HG02938 (cell line): ENCODE results near the gene ACOX1.
"Not testable (repeated sequence)": the region's sequence is repeated elsewhere in the genome, so short reads cannot be mapped to it uniquely, and the experiment has no call there.

Experiments
- ATAC-seq: cut with Tn5 transposase; IDR thresholded peaks from one replicate; pipeline ENCODE4 v1.9.1; 2021; ENCODE audit warnings: mild to moderate bottlenecking, moderate library complexity; ENCODE audit not compliant: unreplicated experiment

The ACOX1 gene

GRCh38 chr17:75983501-75984181, 4.7 kb upstream of the ACOX1 start:
- ATAC-seq: no peak

DNA sequence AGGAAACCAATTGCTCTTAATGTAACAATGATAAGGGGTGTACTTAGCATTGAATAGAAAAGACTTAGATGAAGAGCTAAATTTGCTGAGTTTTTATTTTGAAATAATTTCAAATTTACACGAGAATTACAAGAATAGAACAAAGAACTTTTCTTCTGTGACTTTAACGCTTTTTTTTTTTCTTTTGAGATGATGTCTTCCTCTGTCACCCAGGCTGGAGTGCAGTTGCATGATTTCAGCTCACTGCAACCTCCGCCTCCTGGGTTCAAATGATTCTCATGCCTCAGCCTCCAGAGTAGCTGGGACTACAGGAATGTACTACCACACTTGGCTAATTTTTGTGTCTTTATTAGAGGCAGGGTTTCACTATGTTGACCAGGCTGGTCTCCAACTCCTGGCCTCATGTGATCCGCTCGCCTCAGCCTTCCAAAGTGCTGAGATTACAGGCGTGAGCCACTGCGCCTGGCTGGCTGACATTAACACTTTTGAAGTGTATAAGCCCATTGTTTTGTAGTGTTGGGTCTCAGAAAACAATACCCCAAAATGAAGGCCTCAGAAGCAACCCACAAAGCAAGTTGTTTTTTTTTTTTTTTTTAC, 2.2 kb upstream of the ACOX1 start:
- ATAC-seq: no peak

GRCh38 chr17:75980188-75981018, 1.4 kb upstream of the ACOX1 start:
- no peak for ATAC-seq

DNA sequence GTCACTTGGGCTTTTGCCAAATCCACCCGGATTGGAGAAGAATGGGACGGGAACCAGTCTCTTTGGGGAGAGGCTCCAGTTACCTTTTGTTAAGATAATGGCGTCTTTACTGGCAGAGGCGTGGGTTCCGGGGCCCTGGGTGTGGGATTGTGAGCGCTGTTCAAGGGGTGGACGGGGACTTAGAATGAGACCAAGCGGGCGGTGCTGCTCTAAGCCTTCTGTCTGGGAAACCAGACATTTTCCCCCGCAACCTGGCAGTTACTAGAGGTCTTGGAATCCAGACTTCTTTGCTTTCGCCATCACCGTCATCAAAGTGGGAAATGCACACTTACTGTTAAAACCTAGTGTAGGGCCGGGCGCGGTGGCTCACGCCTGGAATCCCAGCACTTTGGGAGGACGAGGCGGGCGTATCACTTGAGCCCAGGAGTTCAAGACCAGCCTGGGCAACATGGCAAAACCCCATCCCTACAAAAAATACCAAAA, 780 bp upstream of the ACOX1 start:
- ATAC-seq: peak; percentile 30

- ATAC-seq: no peak
Measured at GRCh38 chr17:75976175-75976848, 2.7 kb downstream of the ACOX1 start.

- no peak for ATAC-seq
Measured at GRCh38 chr17:75975757-75976174, 3.2 kb downstream of the ACOX1 start.

DNA sequence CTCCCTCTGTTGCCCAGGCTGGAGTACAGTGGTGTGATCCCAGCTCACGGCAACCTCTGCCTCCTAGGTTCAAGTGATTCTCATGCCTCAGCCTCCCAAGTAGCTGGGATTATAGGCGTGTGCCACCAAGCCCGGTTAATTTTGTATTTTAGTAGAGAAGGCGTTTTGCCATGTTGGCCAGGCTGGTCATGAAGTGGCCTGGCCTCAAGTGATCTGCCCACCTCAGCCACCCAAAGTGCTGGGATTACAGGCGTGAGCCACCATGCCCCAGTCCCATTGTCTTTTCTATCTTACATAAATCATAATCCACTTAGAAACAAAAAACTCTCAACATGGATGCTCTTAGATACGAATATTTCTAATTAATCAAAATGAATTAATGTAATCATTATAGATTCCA, 3.8 kb downstream of the ACOX1 start:
- not testable (repeated sequence) for ATAC-seq

DNA sequence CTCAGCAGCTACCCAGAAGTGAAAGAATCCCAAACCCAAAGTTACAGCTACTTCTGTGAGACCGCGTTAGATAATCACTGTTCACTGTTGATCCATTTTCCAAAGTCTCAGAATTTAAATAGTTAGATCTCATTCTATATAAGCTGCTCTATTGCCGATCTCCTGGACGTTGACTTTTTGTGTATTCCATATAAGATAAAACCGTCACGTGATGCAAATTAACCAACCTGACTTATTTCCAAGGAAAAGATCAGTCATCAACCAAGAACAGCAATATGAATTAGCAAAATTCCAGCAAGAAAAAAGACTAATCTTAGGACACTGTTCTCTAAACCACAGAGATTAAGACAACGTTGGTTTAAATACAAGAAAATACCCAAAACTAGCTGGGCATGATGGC, 8.3 kb downstream of the ACOX1 start:
- ATAC-seq: no peak

- no peak for ATAC-seq
Measured at GRCh38 chr17:75970011-75970523, 8.9 kb downstream of the ACOX1 start.

DNA sequence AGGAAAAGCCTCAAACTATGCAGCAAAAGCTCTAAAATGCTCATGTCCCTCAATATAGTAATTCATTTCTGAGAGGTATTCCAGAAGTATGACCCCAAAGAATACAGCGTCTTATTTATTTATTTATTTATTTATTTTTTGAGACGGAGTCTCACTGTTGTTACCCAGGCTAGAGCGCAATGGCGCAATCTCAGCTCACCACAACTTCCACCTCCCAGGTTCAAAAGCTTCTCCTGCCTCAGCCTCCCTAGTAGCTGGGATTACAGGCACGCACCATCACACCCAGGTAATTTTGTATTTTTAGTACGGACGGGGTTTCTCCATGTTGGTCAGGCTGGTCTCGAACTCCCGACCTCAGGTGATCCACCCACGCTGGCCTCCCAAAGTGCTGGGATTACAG, 9.9 kb downstream of the ACOX1 start:
- ATAC-seq: not testable (repeated sequence)

- ATAC-seq: no peak
Measured at GRCh38 chr17:75965468-75965867, 13.5 kb downstream of the ACOX1 start.

GRCh38 chr17:75959839-75960511, 19.0 kb downstream of the ACOX1 start:
- ATAC-seq: no peak

DNA sequence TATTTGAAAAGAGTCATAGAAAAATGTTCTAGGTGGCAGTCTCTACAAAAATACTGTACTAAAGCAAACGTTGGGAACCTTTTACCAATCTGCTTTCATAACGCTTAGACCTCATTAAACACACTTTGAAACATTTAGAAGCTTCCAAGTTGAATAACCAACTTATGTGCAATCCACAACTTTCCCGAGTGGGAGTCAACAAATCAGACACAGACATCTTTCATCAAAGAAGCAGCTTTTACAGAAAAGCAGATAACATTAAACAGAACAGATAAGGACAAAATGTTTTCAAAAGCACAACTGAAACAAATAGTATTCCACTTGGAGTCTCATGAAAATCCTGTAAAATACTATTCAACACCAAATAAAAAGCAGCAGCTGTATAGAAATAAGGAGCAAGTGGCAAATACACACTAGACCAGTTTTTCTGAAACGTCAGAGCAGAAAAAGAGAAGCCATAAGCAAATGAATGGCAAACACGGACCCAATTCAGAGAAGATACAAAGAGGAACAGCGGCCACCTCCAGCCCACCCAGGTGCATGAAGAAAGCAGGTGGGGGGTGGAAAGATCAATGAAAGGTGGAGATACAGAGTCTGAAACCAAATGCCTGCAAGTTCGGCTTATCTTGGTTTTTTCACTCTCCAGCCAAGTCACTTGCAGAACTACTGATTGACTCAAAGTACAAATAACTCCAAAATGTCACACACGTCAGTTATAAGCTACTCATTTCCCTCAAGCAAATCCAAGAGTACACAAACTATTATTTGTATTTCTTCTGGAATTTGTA, 19.7 kb downstream of the ACOX1 start:
- ATAC-seq: no peak

- ATAC-seq: no peak
Measured at GRCh38 chr17:75950855-75951554, 28.0 kb downstream of the ACOX1 start.

DNA sequence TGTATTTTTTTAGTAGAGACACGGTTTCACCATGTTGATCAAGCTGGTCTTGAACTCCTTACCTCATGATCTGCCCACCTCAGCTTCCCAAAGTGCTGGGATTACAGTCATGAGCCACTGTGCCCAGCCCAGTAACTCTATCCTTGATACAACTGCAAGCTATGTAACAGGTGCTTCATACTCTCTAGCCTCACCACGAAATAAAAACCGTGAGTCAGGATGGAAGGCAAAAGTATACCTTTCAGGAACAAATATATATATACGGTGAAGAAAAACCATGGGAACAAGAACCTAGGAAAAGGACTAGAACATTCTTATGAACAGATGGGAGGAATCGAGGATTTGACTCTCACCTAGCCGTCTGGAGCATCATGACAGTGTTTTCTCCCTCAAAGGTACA, 28.5 kb downstream of the ACOX1 start:
- ATAC-seq: no peak

- ATAC-seq: no peak
Measured at GRCh38 chr17:75945211-75945610, 33.8 kb downstream of the ACOX1 start.

DNA sequence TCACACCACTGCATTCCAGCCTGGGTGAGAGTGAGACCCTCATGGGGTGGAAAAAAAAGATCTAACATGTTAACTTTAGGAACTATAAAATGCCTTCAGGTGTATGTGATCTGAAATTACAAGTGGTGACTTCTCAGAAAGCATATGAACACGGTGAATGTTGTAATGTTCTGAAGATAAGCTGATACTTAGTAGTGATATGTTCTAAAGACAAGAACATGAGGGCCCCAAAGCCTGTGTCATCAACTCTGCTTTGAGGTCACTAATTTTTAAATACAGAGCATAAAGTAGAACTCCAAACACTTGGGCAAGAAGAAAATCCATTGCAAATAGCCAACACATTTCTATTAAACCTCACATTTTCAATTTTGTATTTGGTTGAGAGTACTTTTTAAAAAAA, 35.5 kb downstream of the ACOX1 start:
- ATAC-seq: no peak

- ATAC-seq: no peak
Measured at GRCh38 chr17:75942473-75942872, 36.5 kb downstream of the ACOX1 start.

GRCh38 chr17:75941442-75941819, 37.5 kb downstream of the ACOX1 start:
- ATAC-seq: no peak
